Mammary microvascular endothelial cell (primary cell): ENCODE measurements around the gene OR2G2. TPM values are rescaled to one million over a fixed set of nuclear protein-coding genes. Genes with fewer than 3 reads are reported as not detected.

Experiments
- total RNA-seq: library from RNA; depleted of rRNA; stranded (reverse); fragments of >200 nt; gene quantifications from 2 replicates; pipeline ENCODE4 v1.2.3, GENCODE V29; 2015

OR2G2 gene, protein sequence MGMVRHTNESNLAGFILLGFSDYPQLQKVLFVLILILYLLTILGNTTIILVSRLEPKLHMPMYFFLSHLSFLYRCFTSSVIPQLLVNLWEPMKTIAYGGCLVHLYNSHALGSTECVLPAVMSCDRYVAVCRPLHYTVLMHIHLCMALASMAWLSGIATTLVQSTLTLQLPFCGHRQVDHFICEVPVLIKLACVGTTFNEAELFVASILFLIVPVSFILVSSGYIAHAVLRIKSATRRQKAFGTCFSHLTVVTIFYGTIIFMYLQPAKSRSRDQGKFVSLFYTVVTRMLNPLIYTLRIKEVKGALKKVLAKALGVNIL
- not detected in 2 replicates for total RNA-seq

DNA sequence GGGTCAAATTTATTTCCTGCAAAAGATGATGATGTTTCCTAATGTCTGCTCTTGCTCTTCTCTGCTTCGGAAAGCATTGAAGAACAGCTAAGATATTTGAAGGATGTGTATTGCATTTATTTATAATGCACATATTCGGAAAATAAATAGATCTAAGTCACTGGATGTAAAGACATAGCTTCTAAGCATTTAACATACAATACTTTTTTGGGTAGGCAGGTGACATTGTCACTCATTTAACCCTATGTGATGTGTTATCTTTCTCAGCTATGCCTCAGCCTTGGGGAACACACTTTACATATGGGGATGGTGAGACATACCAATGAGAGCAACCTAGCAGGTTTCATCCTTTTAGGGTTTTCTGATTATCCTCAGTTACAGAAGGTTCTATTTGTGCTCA, at the start of gene OR2G2:
Gene OR2G2, plus strand, starts transcription at position 301 of the 400 bp plus-strand sequence. Its CDS starts 0 bp downstream, at position 301.

DNA sequence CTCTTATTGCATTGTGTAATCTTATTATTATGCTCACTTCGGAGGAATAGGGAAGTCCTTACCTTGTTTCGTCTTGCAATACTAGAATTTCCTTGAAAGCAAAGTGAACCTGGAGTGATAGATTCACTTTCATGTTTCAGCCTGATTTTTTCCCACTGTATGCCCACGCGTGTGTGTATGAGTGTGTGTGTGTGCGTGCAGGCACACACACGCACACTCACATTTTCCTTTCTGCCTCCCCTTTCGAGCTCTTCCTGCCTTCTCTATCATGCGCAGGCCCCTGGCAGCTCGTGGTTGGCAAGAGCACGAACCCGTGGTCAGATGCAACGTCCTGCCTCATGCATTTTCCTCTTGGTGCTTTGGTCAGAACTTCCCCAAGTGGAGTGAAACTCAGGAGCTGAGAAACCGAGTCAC, 39.4 kb upstream of the OR2G2 start, which contains the start of gene GCSAML:
Gene GCSAML, plus strand, starts transcription at position 366 of the 414 bp plus-strand sequence. CDS start 58 bp downstream, outside the sequence.

DNA sequence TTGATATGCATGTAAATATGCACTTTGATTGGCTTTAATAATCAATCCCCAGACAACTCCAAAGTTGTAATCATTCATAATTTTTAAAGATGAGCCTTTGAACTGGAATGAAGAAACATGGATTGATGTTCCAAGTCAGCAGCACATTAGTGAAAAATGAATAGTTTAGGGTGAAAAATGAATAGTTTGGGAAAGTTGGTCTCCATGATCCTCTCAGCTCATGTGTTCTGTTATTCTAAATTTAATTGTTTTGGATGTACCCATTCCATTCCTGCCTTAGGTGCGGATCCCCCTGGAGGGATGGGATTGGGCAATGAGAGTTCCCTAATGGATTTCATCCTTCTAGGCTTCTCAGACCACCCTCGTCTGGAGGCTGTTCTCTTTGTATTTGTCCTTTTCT, 17.1 kb downstream of the OR2G2 start, which contains the start of gene OR2G3:
Gene OR2G3, plus strand, starts transcription at position 301 of the 400 bp plus-strand sequence. Its CDS starts 0 bp downstream, at position 301.

Other genes starting within 250 kb of the OR2G2 start
- 0.25 and 0.53 TPM in 2 replicates for gene NLRP3, start 172.2 kb upstream of the OR2G2 start, total RNA-seq
- not detected in 2 replicates for gene OR2B11, start 130.3 kb upstream of the OR2G2 start, total RNA-seq
- gene OR2C3, start 51.9 kb upstream of the OR2G2 start, total RNA-seq, result not detected in 2 replicates
- not detected in 2 replicates for gene GCSAML, start 39.2 kb upstream of the OR2G2 start, total RNA-seq
- not detected in 2 replicates for gene OR2G3, start 17.2 kb downstream of the OR2G2 start, total RNA-seq
- gene OR13G1, start 91.4 kb downstream of the OR2G2 start, total RNA-seq, result not detected in 2 replicates
- not detected in 2 replicates for gene OR6F1, start 128.3 kb downstream of the OR2G2 start, total RNA-seq
- not detected in 2 replicates for gene OR14K1, start 150.3 kb downstream of the OR2G2 start, total RNA-seq
- not detected in 2 replicates for gene OR14A2, start 159.8 kb downstream of the OR2G2 start, total RNA-seq
- gene OR1C1, start 172.2 kb downstream of the OR2G2 start, total RNA-seq, result not detected in 2 replicates
- gene OR14A16, start 235.8 kb downstream of the OR2G2 start, total RNA-seq, result not detected in 2 replicates